HepG2 (cell line): ENCODE measurements around the gene TAS2R7. TPM values are rescaled to one million over a fixed set of nuclear protein-coding genes. Genes with fewer than 3 reads are reported as not detected.

Experiments used
- CREM ChIP-seq, 2 experiments: sonication (generic) in 1 of 2; formaldehyde crosslinking in 1 of 2; IDR thresholded peaks; 2 replicates each; pipeline versions ENCODE4 v1.4.0 to v1.6.1; 2016 to 2020; ENCODE audit warnings: antibody characterized with exemption in 1 of 2, mild to moderate bottlenecking in 1 of 2, missing genetic modification reagents in 1 of 2
- EED ChIP-seq: sonication (generic); formaldehyde crosslinking; IDR thresholded peaks from 2 replicates; pipeline ENCODE4 v1.5.0; 2020; ENCODE audit warnings: mild to moderate bottlenecking, missing genetic modification reagents
- GFI1 ChIP-seq: sonication (generic); formaldehyde crosslinking; IDR thresholded peaks from 2 replicates; pipeline ENCODE4 v1.5.0; 2020; ENCODE audit warnings: missing genetic modification reagents, mild to moderate bottlenecking, borderline replicate concordance
- HNF1B ChIP-seq: sonication (generic); formaldehyde crosslinking; IDR thresholded peaks from 2 replicates; pipeline ENCODE4 v1.5.1; 2020; ENCODE audit warnings: mild to moderate bottlenecking, moderate library complexity, missing genetic modification reagents
- HNF4G ChIP-seq, 2 experiments: sonication (generic) in 1 of 2; formaldehyde crosslinking in 1 of 2; IDR thresholded peaks; 2 replicates each; pipeline versions ENCODE4 v1.4.0 to v1.6.1; 2011 to 2020; ENCODE audit warnings: borderline replicate concordance in 2 of 2, low read depth in 2 of 2, mild to moderate bottlenecking in 2 of 2, low read length in 1 of 2, missing genetic modification reagents in 1 of 2, moderate library complexity in 1 of 2
- KLF15 ChIP-seq: sonication (generic); formaldehyde crosslinking; IDR thresholded peaks from 2 replicates; pipeline ENCODE4 v1.8.1; 2023; ENCODE audit warnings: borderline replicate concordance, mild to moderate bottlenecking, inconsistent platforms, missing genetic modification reagents, mixed read lengths
- NFKBIZ ChIP-seq: IDR thresholded peaks from 2 replicates; pipeline ENCODE4 v1.6.1; 2018; ENCODE audit warnings: missing genetic modification reagents, missing compliant biosample characterization
- ZNF3 ChIP-seq: IDR thresholded peaks from 2 replicates; pipeline ENCODE4 v1.7.0; 2017; ENCODE audit warnings: inconsistent platforms
- ZSCAN9 ChIP-seq: IDR thresholded peaks from 2 replicates; pipeline ENCODE4 v1.6.1; 2016; ENCODE audit warnings: borderline replicate concordance
- polyA plus RNA-seq, 8 experiments: library from polyadenylated mRNA; depleted of rRNA in 3 of 8; stranded (reverse) in 7 of 8; unstranded in 1 of 8; fragments of >200 nt; fragmentation: Illumina TruSeq in 4 of 8; extraction: Trizol in 4 of 8; gene quantifications; 2 replicates each; pipeline versions ENCODE4 v1.2.1 to v1.2.3, GENCODE V29; 2011 to 2016; ENCODE audit warnings: low read depth in 4 of 8, missing spikeins in 1 of 8, mixed read lengths in 1 of 8; ENCODE audit not compliant: insufficient read depth in 1 of 8
- total RNA-seq, 5 experiments: library from RNA; depleted of rRNA; stranded (reverse); fragments of >200 nt; fragmentation: Illumina TruSeq; extraction: Trizol; gene quantifications; 2 replicates each; pipeline ENCODE4 v1.2.3, GENCODE V29; 2016; ENCODE audit warnings: low read depth in 1 of 5
- TF ChIP-seq, protein P1 (sequence below): sonication (generic); formaldehyde crosslinking; IDR thresholded peaks from 2 replicates; pipeline ENCODE4 v1.8.1; 2023; ENCODE audit warnings: mild to moderate bottlenecking, missing genetic modification reagents
- TF ChIP-seq, protein P2 (sequence below): sonication (generic); formaldehyde crosslinking; IDR thresholded peaks from 2 replicates; pipeline ENCODE4 v1.4.0; 2020; ENCODE audit warnings: missing genetic modification reagents

TAS2R7 gene
- total and polyA plus RNA-seq, 2 of the 13 experiments (the other 11 are each of a cell fraction or from before 2014, with no cell fraction given) = not detected

- TF ChIP-seq, protein P1, sequence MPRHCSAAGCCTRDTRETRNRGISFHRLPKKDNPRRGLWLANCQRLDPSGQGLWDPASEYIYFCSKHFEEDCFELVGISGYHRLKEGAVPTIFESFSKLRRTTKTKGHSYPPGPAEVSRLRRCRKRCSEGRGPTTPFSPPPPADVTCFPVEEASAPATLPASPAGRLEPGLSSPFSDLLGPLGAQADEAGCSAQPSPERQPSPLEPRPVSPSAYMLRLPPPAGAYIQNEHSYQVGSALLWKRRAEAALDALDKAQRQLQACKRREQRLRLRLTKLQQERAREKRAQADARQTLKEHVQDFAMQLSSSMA (CRISPR knock-in tag) = no peak
- no peak for TF ChIP-seq CREM (IDR thresholded peaks at IDR 0.05)
- TF ChIP-seq CREM (CRISPR knock-in tag; IDR thresholded peaks at IDR 0.05) = no peak
- no peak for TF ChIP-seq KLF15 (CRISPR knock-in tag)
- no peak for TF ChIP-seq HNF4G (IDR thresholded peaks at IDR 0.05; ENCODE audit: borderline replicate concordance, low read depth, low read length)
- TF ChIP-seq HNF4G (CRISPR knock-in tag; IDR thresholded peaks at IDR 0.05; ENCODE audit: borderline replicate concordance, low read depth) = no peak
- TF ChIP-seq, protein P2, sequence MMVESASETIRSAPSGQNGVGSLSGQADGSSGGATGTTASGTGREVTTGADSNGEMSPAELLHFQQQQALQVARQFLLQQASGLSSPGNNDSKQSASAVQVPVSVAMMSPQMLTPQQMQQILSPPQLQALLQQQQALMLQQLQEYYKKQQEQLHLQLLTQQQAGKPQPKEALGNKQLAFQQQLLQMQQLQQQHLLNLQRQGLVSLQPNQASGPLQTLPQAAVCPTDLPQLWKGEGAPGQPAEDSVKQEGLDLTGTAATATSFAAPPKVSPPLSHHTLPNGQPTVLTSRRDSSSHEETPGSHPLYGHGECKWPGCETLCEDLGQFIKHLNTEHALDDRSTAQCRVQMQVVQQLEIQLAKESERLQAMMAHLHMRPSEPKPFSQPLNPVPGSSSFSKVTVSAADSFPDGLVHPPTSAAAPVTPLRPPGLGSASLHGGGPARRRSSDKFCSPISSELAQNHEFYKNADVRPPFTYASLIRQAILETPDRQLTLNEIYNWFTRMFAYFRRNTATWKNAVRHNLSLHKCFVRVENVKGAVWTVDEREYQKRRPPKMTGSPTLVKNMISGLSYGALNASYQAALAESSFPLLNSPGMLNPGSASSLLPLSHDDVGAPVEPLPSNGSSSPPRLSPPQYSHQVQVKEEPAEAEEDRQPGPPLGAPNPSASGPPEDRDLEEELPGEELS = no peak
- TF ChIP-seq HNF1B (CRISPR knock-in tag) = no peak
- no peak for TF ChIP-seq GFI1 (CRISPR knock-in tag)
- TF ChIP-seq ZNF3 (CRISPR knock-in tag) = no peak
- TF ChIP-seq NFKBIZ (CRISPR knock-in tag) = no peak
- no peak for TF ChIP-seq EED (CRISPR knock-in tag)
- no peak for TF ChIP-seq ZSCAN9
- TF ChIP-seq, all 625 proteins: peak for 0
These were observed 45.3 kb upstream of the TAS2R7 start (continued) for GRCh38 chr12:10847744-10848143.
